ENCODE results near the gene TMEM101.

Gene TMEM101

DNA sequence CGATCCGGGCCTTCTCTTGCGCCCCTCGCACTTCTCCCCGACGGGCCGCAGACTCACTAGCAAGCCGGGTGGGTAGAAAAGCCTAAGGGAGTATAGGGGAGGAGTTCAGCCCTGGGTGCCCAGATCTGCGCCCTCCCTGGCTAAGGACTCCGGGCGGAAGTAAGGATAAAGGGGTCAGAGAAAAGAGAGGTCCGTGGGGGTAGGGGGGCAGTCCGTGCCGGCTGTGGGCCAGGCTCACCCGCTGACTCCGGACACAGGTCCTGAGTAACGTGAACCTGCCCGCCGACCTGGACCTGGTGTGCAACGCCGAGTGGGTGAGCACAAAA, 8.5 kb downstream of the TMEM101 start:
- in situ Hi-C loops (cut with MboI; ENCODE audit: low sequenced_read_pairs, unreplicated experiment) = no loop called here
- TF ChIP-seq, protein P1, sequence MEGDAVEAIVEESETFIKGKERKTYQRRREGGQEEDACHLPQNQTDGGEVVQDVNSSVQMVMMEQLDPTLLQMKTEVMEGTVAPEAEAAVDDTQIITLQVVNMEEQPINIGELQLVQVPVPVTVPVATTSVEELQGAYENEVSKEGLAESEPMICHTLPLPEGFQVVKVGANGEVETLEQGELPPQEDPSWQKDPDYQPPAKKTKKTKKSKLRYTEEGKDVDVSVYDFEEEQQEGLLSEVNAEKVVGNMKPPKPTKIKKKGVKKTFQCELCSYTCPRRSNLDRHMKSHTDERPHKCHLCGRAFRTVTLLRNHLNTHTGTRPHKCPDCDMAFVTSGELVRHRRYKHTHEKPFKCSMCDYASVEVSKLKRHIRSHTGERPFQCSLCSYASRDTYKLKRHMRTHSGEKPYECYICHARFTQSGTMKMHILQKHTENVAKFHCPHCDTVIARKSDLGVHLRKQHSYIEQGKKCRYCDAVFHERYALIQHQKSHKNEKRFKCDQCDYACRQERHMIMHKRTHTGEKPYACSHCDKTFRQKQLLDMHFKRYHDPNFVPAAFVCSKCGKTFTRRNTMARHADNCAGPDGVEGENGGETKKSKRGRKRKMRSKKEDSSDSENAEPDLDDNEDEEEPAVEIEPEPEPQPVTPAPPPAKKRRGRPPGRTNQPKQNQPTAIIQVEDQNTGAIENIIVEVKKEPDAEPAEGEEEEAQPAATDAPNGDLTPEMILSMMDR (IDR thresholded peaks at IDR 0.05; ENCODE audit: borderline replicate concordance, control extremely low read depth, extremely low read depth, insufficient read depth, missing control alignments) = no peak
- peak; percentile 57 for DNase-seq (ENCODE audit: low spot score)

DNA sequence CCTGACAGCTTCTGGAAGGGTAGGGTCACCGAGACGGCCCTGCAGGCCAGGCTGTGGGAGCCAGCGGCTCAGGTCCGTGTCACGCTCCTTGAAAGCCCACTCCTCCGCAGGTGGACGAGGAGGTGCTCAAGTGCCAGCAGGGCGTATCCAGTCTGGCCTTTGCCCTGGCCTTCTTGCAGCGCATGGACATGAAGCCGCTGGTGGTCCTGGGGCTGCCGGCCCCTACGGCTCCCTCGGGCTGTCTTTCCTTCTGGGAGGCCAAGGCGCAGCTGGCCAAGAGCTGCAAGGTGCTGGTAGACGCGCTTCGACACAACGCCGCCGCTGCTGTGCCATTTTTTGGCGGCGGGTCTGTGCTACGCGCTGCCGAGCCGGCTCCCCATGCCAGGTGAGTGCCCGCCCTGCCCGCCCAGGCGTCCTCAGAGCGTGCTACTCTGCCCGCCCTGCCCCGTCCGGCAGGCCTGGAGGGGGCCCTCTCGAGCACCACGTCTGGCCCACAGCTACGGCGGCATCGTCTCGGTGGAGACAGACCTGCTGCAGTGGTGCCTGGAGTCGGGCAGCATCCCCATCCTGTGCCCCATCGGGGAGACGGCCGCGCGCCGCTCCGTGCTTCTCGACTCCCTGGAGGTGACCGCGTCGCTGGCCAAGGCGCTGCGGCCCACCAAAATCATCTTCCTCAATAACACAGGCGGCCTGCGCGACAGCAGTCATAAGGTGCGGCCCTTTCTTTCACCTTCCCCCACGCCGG, 9.1 kb downstream of the TMEM101 start:
- peak; percentile 61 for DNase-seq (ENCODE audit: low spot score)
- TF ChIP-seq, protein P1 (IDR thresholded peaks at IDR 0.05; ENCODE audit: borderline replicate concordance, control extremely low read depth, extremely low read depth, insufficient read depth, missing control alignments) = peak; percentile 26
- in situ Hi-C loops (cut with MboI; ENCODE audit: low sequenced_read_pairs, unreplicated experiment) = no loop called here

DNA sequence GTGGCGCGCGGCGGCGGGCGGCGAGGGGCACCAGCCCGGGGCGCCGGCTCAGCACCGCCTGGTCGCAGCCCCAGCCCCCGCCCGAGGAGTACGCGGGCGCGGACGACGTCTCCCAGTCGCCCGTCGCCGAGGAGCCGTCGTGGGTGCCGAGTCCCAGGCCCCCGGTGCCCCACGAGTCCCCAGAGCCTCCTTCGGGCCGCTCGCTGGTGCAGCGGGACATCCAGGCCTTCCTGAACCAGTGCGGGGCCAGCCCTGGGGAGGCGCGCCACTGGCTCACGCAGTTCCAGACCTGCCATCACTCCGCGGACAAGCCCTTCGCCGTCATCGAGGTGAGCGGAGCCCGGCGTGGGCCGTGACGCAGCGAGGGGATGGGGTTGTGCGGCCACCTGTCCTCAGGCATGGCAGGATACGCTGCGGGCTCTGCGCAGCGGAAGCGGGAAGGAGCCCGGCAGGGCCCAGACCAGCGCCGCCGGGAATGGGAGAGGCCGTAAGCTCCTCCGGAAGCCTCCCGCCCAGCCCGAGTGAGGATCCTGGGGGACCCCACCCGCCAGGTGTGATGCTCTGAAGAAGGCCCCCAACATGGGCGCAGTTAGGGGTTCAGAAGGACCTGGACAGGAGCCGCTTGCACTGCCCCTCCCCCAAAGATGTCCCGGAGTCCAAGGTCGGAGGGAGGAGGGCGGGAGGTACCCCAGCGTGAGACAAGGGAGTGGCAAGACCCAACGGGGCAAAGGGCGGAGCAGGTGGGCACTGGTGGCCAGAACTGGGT, 9.8 kb downstream of the TMEM101 start:
- no peak for DNase-seq (ENCODE audit: low spot score)
- in situ Hi-C loops (cut with MboI; ENCODE audit: low sequenced_read_pairs, unreplicated experiment) = no loop called here
- TF ChIP-seq, protein P1 (IDR thresholded peaks at IDR 0.05; ENCODE audit: borderline replicate concordance, control extremely low read depth, extremely low read depth, insufficient read depth, missing control alignments) = no peak

DNA sequence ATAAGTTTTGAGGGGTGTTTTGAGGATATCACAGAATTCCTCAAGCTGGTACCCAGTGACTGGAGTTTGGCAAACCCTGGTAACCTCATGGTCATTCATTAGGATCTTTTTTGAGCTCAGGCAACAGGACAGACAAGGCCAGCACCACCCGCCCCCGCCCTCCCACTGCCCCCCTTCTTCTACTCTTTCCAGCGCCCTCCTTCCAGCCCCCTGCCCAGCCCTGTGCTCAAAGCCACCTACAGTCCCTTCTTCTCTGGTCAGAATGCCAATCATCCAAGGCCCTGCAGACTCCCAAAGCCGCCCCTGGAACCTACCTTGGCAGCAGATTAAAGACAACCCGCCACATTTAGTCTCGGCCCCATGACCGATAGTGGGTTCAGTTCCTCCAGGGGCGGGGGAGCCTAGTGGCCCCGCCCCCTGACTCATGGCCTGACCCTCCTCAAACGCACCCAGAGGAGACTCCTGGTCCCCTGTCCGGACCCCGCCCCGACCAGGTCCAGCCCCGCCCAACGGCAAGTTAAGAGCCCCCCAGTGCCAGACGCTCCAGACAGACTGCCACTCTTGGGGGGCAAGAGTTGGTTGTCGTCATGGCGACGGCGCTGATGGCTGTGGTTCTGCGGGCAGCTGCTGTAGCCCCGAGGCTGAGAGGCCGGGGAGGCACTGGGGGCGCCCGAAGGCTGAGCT, 10.5 kb downstream of the TMEM101 start, which contains the start of gene NAGS:
Gene NAGS (plus strand): TSS at position 546 of the 684 bp plus-strand sequence. CDS start 42 bp downstream, at position 588.
- no peak for DNase-seq (ENCODE audit: low spot score)
- TF ChIP-seq, protein P1 (IDR thresholded peaks at IDR 0.05; ENCODE audit: borderline replicate concordance, control extremely low read depth, extremely low read depth, insufficient read depth, missing control alignments) = no peak

DNA sequence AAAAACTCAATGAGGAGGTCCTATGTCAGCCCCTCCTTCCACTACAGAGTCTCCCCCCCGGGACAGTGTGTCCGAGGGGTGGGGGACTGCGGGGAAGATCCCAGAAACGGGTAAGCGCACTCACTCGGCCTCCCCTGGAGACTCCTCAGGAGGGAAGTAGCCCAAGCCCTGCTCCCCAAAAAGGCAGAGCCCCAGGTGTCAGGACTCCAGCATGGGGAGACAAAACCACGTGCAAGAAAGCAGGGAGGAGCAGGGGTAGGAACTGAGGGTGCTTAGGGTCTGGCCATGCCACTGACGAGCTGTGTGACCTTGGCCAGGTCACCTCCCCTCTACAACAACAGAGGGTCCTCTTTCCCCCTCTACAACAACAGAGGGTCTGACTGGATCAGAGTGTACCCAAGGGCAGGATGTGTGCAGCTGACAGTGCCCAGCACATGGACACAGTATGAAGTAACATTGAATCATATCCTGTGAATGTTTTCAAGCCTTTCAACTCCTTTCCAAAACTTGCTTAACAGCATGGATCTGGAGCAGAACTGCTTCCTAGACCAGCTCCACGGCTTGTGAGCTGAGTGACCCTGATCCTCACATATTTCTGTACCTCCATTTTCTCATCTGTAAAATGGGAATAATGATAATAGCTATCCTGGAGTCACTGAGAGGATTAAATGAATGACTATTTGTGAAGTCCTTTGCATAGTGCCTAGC, 12.5 kb downstream of the TMEM101 start:
- no peak for DNase-seq (ENCODE audit: low spot score)
- TF ChIP-seq, protein P1 (IDR thresholded peaks at IDR 0.05; ENCODE audit: borderline replicate concordance, control extremely low read depth, extremely low read depth, insufficient read depth, missing control alignments) = no peak
- in situ Hi-C loops (cut with MboI; ENCODE audit: low sequenced_read_pairs, unreplicated experiment) = no loop called here

More for the DNA sequence above, 10.5 kb downstream of the TMEM101 start, which contains the start of gene NAGS:
- in situ Hi-C loops (cut with MboI; ENCODE audit: low sequenced_read_pairs, unreplicated experiment) = no loop called here

DNA sequence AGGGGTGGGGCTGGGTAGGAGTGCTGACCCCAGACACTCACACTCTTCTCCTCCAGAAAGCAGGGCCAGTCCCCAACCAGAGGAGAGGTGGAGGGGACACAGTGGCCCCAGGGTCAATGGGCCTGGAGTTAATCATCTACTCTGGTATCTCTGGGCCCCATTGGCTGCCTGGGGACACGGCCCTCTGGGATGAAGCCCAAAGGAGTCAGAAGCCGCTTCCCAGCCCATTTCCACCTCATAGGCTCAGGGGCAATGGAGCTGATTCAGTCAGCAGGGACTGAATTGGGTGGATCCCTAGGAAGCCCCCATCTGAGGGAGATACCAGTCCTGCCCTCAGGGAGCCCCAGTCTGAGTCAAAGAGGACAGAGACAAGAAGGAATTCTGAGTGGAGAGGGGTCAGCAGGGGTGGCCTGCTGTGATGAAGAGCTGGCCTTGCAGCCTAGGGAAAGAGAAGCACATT, 13.3 kb downstream of the TMEM101 start:
- in situ Hi-C loops (cut with MboI; ENCODE audit: low sequenced_read_pairs, unreplicated experiment) = no loop called here
- no peak for DNase-seq (ENCODE audit: low spot score)
- TF ChIP-seq, protein P1 (IDR thresholded peaks at IDR 0.05; ENCODE audit: borderline replicate concordance, control extremely low read depth, extremely low read depth, insufficient read depth, missing control alignments) = no peak

Data from GM13976 (cell line).